Cardiac septum (tissue), 1 donor: ENCODE measurements around the gene ATP10B. TPM values are rescaled to one million over a fixed set of nuclear protein-coding genes. Genes with fewer than 3 reads are reported as not detected.
"Not testable (repeated sequence)": the region's sequence is repeated elsewhere in the genome, so short reads cannot be mapped to it uniquely, and the experiment has no call there.

Source experiments
- DNase-seq: peaks from one replicate; pipeline ENCODE4 v3.0.0-alpha.2; 2020; ENCODE audit warnings: low spot score
- intact Hi-C: fragments of 100-400 bp; cut with DNase I; formaldehyde crosslinking; loops from one replicate; pipeline ENCODE4 v1.14.0; 2022
- total RNA-seq: library from RNA; stranded (reverse); fragmentation: NEBNext Ultra II Directional; extraction: Animal tissue kit (Norgen Biotek cat#: 25700); gene quantifications from one replicate; pipeline ENCODE4 v1.2.1, GENCODE V29; 2021
- donor health status: DM: no; HTN: no; CAD: no.

ATP10B gene
- total RNA-seq, 1 donor from 2014 or later = not detected

- no peak for DNase-seq
Observed at GRCh38 chr5:160769301-160769700, 82.7 kb downstream of the ATP10B start.

GRCh38 chr5:160767062-160767461 is 84.9 kb downstream of the ATP10B start:
- intact Hi-C loops = no loop called here
- no peak for DNase-seq

More at GRCh38 chr5:160769301-160769700, 82.7 kb downstream of the ATP10B start:
- intact Hi-C loops = no loop called here

- no peak for DNase-seq
- intact Hi-C loops = no loop called here
Observed at GRCh38 chr5:160760008-160760407, 92.0 kb downstream of the ATP10B start.

- no peak for DNase-seq
- intact Hi-C loops = no loop called here
Observed at GRCh38 chr5:160757194-160757593, 94.8 kb downstream of the ATP10B start.

- intact Hi-C loops = no loop called here
- DNase-seq = no peak
Observed at GRCh38 chr5:160750938-160751657, 100.9 kb downstream of the ATP10B start.

GRCh38 chr5:160749682-160750081 is 102.3 kb downstream of the ATP10B start:
- intact Hi-C loops = no loop called here
- no peak for DNase-seq

GRCh38 chr5:160749026-160749425 is 103.0 kb downstream of the ATP10B start:
- intact Hi-C loops = no loop called here
- DNase-seq = no peak

GRCh38 chr5:160747987-160748386 is 104.0 kb downstream of the ATP10B start:
- DNase-seq = no peak
- intact Hi-C loops = no loop called here

GRCh38 chr5:160747559-160747958 is 104.5 kb downstream of the ATP10B start:
- intact Hi-C loops = no loop called here

GRCh38 chr5:160744268-160745101 is 107.5 kb downstream of the ATP10B start:
- DNase-seq = no peak
- intact Hi-C loops = no loop called here

More at GRCh38 chr5:160747559-160747958, 104.5 kb downstream of the ATP10B start:
- no peak for DNase-seq

GRCh38 chr5:160743027-160743426 is 109.0 kb downstream of the ATP10B start:
- DNase-seq = no peak
- intact Hi-C loops = no loop called here

- DNase-seq = no peak
- intact Hi-C loops = no loop called here
Observed at GRCh38 chr5:160742446-160742845, 109.6 kb downstream of the ATP10B start.

GRCh38 chr5:160727296-160727997 is 124.6 kb downstream of the ATP10B start:
- intact Hi-C loops = no loop called here
- DNase-seq = no peak

- intact Hi-C loops = no loop called here
- DNase-seq = no peak
Observed at GRCh38 chr5:160726721-160727120, 125.3 kb downstream of the ATP10B start.

- intact Hi-C loops = no loop called here
- DNase-seq = no peak
Observed at GRCh38 chr5:160720822-160721221, 131.2 kb downstream of the ATP10B start.

- DNase-seq, intact Hi-C loops: not testable (repeated sequence)
Observed at GRCh38 chr5:160715508-160715907, 136.5 kb downstream of the ATP10B start.

GRCh38 chr5:160703547-160704189 is 148.3 kb downstream of the ATP10B start:
- intact Hi-C loops = no loop called here
- no peak for DNase-seq

- intact Hi-C loops = no loop called here
- no peak for DNase-seq
Observed at GRCh38 chr5:160702934-160703333, 149.1 kb downstream of the ATP10B start.

- intact Hi-C loops = no loop called here
- no peak for DNase-seq
Observed at GRCh38 chr5:160702311-160702803, 149.7 kb downstream of the ATP10B start.

- DNase-seq = no peak
- intact Hi-C loops = no loop called here
Observed at GRCh38 chr5:160701403-160701802, 150.6 kb downstream of the ATP10B start.
